Stimulated activated naive B cell treated with anti-CD40 and anti-IgM and Interleukin-4, amounts not matched to agents 10 μg/mL and 1 μg/mL and 100 μg/mL, for 72 hours (primary cell): ENCODE results near the gene ZNF513.
A peak's percentile ranks its signal among the peaks of the same experiment; 100 is the strongest.
"Not testable (repeated sequence)": the region's sequence is repeated elsewhere in the genome, so short reads cannot be mapped to it uniquely, and the experiment has no call there.

Experiments
- ATAC-seq, 2 donors: fragments of 150-1000 bp; cut with Tn5 transposase; replicated peaks; 2 replicates each; pipeline ENCODE4 v1.10.0; 2021; ENCODE audit warnings: moderate library complexity in 1 of 2
- DNase-seq: peaks from one replicate; pipeline ENCODE4 v3.0.0; 2021
- H3K27ac Mint-ChIP-seq: one replicate; pipeline ENCODE4 v1.8.0; 2022; ENCODE audit warnings: mild to moderate bottlenecking, mixed read lengths
- H3K27me3 Mint-ChIP-seq, 2 donors: one replicate each; pipeline ENCODE4 v1.8.0; 2022; ENCODE audit warnings: mixed read lengths in 2 of 2
- H3K36me3 Mint-ChIP-seq, 2 donors: one replicate each; pipeline ENCODE4 v1.8.0; 2022; ENCODE audit warnings: mixed read lengths in 2 of 2, mild to moderate bottlenecking in 1 of 2
- H3K4me1 Mint-ChIP-seq, 2 donors: one replicate each; pipeline ENCODE4 v1.8.0; 2022; ENCODE audit warnings: mixed read lengths in 2 of 2, mild to moderate bottlenecking in 1 of 2
- H3K4me3 Mint-ChIP-seq, 2 donors: one replicate each; pipeline ENCODE4 v1.8.0; 2022; ENCODE audit warnings: mild to moderate bottlenecking in 2 of 2, mixed read lengths in 2 of 2, moderate library complexity in 1 of 2
- H3K9me3 Mint-ChIP-seq, 2 donors: one replicate each; pipeline ENCODE4 v1.8.0; 2022; ENCODE audit warnings: mixed read lengths in 2 of 2, mild to moderate bottlenecking in 1 of 2

Gene ZNF513

GRCh38 chr2:27380626-27381545 lies at the start of gene ZNF513:
ZNF513 (minus strand) TSS chr2:27380734; CDS start chr2:27380526, 208 bp downstream.
- Mint-ChIP-seq H3K9me3 (peaks cover 0 to 3% of the 10 kb centered on the region in 2 donors), H3K27ac (peak within 1 kb of the TSS; percentile 97), H3K27me3 (no peaks in the 10 kb centered on the region), H3K4me1 (peaks cover 56 to 77% of the 10 kb centered on the region in 2 donors), H3K4me3 (peak within 1 kb of the TSS; percentile 91 to 94), H3K36me3 (peaks cover 68 to 86% of the 10 kb centered on the region in 2 donors)
- DNase-seq (peak; percentile 88), ATAC-seq (peak; percentile 90 to 94)

GRCh38 chr2:27428978-27429541 lies 48.5 kb upstream of the ZNF513 start:
- Mint-ChIP-seq H3K27ac (peak overlapping the region; percentile 98), H3K36me3 (peaks cover 9 to 11% of the 10 kb centered on the region in 2 donors), H3K27me3 (no peaks in the 10 kb centered on the region), H3K4me1 (peaks cover 15 to 41% of the 10 kb centered on the region in 2 donors), H3K4me3 (peak overlapping the region; percentile 93 to 99), H3K9me3 (no peaks in the 10 kb centered on the region)
- DNase-seq (peak; percentile 73), ATAC-seq (peak; percentile 82 to 83)

GRCh38 chr2:27428213-27428977 lies 47.9 kb upstream of the ZNF513 start, which contains the start of gene NRBP1:
NRBP1 (plus strand) TSS chr2:27428631; CDS start chr2:27433274, 4,643 bp downstream.
- peaks cover 15 to 36% of the 10 kb centered on the region in 2 donors for H3K4me1 Mint-ChIP-seq
- H3K27ac Mint-ChIP-seq, result peak within 1 kb of the TSS; percentile 98
- peak within 1 kb of the TSS; percentile 96 to 99 for H3K4me3 Mint-ChIP-seq
- H3K9me3 Mint-ChIP-seq, result no peaks in the 10 kb centered on the region
- DNase-seq, result peak; percentile 87
- peaks cover 4 to 7% of the 10 kb centered on the region in 2 donors for H3K36me3 Mint-ChIP-seq
- no peaks in the 10 kb centered on the region for H3K27me3 Mint-ChIP-seq
- ATAC-seq, result peak; percentile 91 to 94

GRCh38 chr2:27427863-27428212 lies 47.3 kb upstream of the ZNF513 start:
- DNase-seq (no peak), ATAC-seq (no peak)
- Mint-ChIP-seq H3K4me1 (peaks cover 15 to 31% of the 10 kb centered on the region in 2 donors), H3K9me3 (no peaks in the 10 kb centered on the region), H3K27me3 (no peaks in the 10 kb centered on the region), H3K4me3 (peak overlapping the region; percentile 96 to 99), H3K36me3 (peaks cover 0 to 3% of the 10 kb centered on the region in 2 donors), H3K27ac (peak overlapping the region; percentile 98)

- H3K4me3 Mint-ChIP-seq, H3K9me3 Mint-ChIP-seq, H3K36me3 Mint-ChIP-seq, DNase-seq, H3K27ac Mint-ChIP-seq, ATAC-seq, H3K27me3 Mint-ChIP-seq: not testable (repeated sequence)
- H3K4me1 Mint-ChIP-seq, result peaks cover 8 to 23% of the 10 kb centered on the region in 2 donors
These were observed 44.5 kb upstream of the ZNF513 start for GRCh38 chr2:27425039-27425438.

GRCh38 chr2:27422958-27423357 lies 42.4 kb upstream of the ZNF513 start:
- Mint-ChIP-seq H3K36me3 (no peaks in the 10 kb centered on the region), H3K27me3 (no peaks in the 10 kb centered on the region), H3K4me1 (peaks cover 5 to 7% of the 10 kb centered on the region in 2 donors), H3K27ac (no peak overlapping the region), H3K9me3 (no peaks in the 10 kb centered on the region), H3K4me3 (no peak overlapping the region)
- no peak for DNase-seq
- no peak for ATAC-seq

GRCh38 chr2:27421660-27422250 lies 41.2 kb upstream of the ZNF513 start:
- H3K4me3 Mint-ChIP-seq, result no peak overlapping the region
- H3K27ac Mint-ChIP-seq, result no peak overlapping the region
- no peak for DNase-seq
- no peak for ATAC-seq
- no peaks in the 10 kb centered on the region for H3K9me3 Mint-ChIP-seq
- no peaks in the 10 kb centered on the region for H3K4me1 Mint-ChIP-seq
- H3K36me3 Mint-ChIP-seq, result no peaks in the 10 kb centered on the region
- no peaks in the 10 kb centered on the region for H3K27me3 Mint-ChIP-seq

GRCh38 chr2:27420996-27421395 lies 40.5 kb upstream of the ZNF513 start:
- no peak for DNase-seq
- Mint-ChIP-seq H3K4me3 (no peak overlapping the region), H3K4me1 (no peaks in the 10 kb centered on the region), H3K36me3 (no peaks in the 10 kb centered on the region), H3K9me3 (no peaks in the 10 kb centered on the region), H3K27me3 (no peaks in the 10 kb centered on the region), H3K27ac (no peak overlapping the region)
- no peak for ATAC-seq

DNA sequence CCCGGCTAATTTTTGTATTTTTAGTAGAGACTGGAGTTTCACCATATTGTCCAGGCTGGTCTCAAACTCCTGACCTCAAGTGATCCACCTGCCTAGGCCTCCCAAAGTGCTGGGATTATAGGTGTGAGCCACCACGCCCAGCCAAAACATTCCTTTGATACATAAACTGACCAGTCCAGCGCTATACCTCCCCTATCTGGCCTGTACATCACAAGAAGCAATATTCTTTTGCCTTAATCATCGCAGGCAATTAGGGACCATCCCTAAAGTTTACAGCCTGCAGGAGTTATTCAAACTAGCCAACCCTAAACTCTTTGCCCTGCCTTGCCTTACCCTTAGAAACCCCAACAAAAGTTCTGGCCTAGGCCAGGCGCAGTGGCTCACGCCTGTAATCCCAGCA lies 35.6 kb upstream of the ZNF513 start:
- Mint-ChIP-seq H3K4me1 (no peaks in the 10 kb centered on the region), H3K9me3 (peaks cover 2 to 3% of the 10 kb centered on the region in 2 donors), H3K27ac (no peak overlapping the region), H3K4me3 (no peak overlapping the region), H3K36me3 (peaks cover 3% of the 10 kb centered on the region in 2 donors), H3K27me3 (peaks cover 5 to 15% of the 10 kb centered on the region in 2 donors)
- DNase-seq, result no peak
- ATAC-seq, result no peak

- no peak overlapping the region for H3K4me3 Mint-ChIP-seq
- H3K27me3 Mint-ChIP-seq, result peaks cover 5 to 15% of the 10 kb centered on the region in 2 donors
- H3K27ac Mint-ChIP-seq, result no peak overlapping the region
- peaks cover 2 to 7% of the 10 kb centered on the region in 2 donors for H3K9me3 Mint-ChIP-seq
- ATAC-seq, result no peak
- peaks cover 7 to 11% of the 10 kb centered on the region in 2 donors for H3K36me3 Mint-ChIP-seq
- H3K4me1 Mint-ChIP-seq, result peaks cover 9 to 18% of the 10 kb centered on the region in 2 donors
- no peak for DNase-seq
These were observed 32.1 kb upstream of the ZNF513 start for GRCh38 chr2:27412419-27413152.

GRCh38 chr2:27409321-27410073 lies 29.0 kb upstream of the ZNF513 start, which contains the start of gene PPM1G:
PPM1G (minus strand) TSS chr2:27409591; CDS start chr2:27409422, 169 bp downstream.
- Mint-ChIP-seq H3K9me3 (peaks cover 2 to 7% of the 10 kb centered on the region in 2 donors), H3K36me3 (peaks cover 13 to 19% of the 10 kb centered on the region in 2 donors), H3K4me1 (peaks cover 15 to 33% of the 10 kb centered on the region in 2 donors), H3K4me3 (peak within 1 kb of the TSS; percentile 90 to 95), H3K27ac (peak within 1 kb of the TSS; percentile 95), H3K27me3 (peaks cover 5 to 15% of the 10 kb centered on the region in 2 donors)
- DNase-seq (peak; percentile 95), ATAC-seq (peak; percentile 95 to 96)

- peaks cover 13 to 20% of the 10 kb centered on the region in 2 donors for H3K36me3 Mint-ChIP-seq
- peak overlapping the region; percentile 95 for H3K27ac Mint-ChIP-seq
- DNase-seq (no peak), ATAC-seq (peak; percentile 48 to 51)
- H3K4me1 Mint-ChIP-seq, result peaks cover 15 to 37% of the 10 kb centered on the region in 2 donors
- H3K4me3 Mint-ChIP-seq, result peak overlapping the region; percentile 90 to 95
- peaks cover 2 to 7% of the 10 kb centered on the region in 2 donors for H3K9me3 Mint-ChIP-seq
- H3K27me3 Mint-ChIP-seq, result peaks cover 5 to 15% of the 10 kb centered on the region in 2 donors
These were observed 28.2 kb upstream of the ZNF513 start for GRCh38 chr2:27408601-27409320.
